Epidermal melanocyte (primary cell): ENCODE results near the gene GPC1.

ENCODE experiments used
- DNase-seq: peaks from one replicate; pipeline ENCODE4 v3.0.0; 2011; ENCODE audit warnings: low spot score; ENCODE audit not compliant: insufficient read length

GPC1 gene

DNA sequence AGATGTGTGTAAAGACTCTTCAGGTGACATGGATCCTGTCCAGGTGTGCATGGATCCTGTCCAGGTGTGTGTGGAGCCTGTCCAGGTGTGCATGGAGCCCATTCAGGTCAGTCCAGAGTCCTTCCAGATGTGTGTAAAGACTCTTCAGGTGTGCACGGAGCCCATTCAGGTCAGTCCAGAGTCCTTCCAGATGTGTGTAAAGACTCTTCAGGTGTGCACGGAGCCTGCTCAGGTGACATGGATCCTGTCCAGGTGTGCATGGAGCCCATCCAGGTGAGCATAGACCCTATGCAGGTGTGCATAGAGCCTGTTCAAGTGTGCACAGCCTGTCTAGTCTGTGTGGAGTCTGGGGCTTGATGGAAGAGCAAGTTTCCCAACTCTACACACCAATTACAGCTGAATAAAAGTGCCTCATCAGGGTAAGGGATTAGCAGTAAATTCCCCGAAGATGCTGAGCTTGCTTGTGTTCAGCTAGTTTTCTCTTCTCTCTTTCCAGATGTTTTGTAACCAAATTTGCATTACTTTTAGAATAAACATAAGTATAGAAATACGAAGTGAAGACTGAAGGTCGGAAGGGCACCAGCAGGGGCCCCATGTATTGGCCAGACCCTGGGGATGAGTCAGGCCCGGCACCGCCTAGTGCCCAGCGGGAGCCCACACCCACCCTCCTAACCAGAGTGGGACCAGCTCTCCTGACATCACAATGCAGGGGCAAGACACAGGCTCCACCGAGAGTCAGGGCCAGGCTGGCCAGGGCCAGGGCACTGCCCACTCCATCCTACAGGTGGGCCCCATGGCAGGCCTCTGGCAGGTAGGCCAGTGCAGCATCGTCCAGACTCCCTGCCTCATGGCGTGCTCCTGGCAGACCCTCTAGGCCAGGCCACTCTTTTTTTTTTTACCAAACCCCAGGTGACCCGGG is 38.6 kb upstream of the GPC1 start:
- no peak for DNase-seq

DNA sequence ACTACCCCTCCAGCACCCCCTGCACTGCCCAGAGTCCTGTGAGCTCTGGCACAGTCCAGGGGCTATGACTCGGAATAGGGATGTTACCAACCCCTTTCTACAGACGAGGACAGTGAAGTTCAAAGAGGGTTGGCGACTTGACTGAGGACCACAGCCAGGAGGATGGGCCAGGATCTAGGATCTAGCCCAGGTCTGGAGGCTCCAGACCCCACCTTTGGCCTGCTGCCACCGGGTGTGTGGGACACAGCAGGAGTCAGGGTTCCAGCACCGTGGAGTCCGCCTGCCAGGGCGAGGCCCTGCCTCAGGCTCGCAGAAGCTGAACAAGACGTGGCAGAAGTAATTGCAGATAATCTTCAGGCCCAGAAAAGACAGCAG is 37.9 kb upstream of the GPC1 start:
- no peak for DNase-seq

DNA sequence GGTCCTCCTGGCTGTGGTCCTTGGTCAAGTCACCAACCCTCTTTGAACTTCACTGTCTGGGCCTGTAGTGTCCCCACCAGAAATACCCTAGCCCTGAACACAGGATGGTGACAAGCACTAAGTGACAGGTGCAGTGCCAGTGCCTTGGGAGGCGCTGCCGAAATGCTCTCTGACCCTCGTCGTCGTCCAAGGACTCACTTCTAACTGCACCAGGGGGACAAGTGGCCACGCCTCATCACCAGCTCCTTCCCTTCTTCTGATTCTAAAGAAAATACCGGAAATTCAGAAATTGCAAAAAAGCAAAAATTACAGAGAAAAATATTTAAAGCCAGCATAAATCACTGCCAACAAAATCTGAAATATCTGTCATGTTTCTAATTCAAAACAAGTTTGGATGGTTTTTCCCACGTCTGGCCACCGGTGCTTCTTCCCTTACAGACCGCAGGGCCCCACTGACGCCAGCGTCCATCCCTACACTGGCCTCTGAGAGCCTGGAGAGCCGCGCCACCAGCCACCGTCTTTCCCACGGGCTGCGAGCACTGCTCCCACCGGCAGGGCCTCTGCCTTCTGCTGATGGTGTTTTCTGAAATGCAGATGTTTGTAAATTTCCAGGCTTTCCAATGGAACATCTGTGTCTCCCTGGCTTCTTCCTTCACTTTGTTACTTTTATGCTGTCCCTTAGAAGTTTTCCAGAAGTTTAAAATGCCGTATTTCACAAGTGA is 37.4 kb upstream of the GPC1 start:
- no peak for DNase-seq

DNA sequence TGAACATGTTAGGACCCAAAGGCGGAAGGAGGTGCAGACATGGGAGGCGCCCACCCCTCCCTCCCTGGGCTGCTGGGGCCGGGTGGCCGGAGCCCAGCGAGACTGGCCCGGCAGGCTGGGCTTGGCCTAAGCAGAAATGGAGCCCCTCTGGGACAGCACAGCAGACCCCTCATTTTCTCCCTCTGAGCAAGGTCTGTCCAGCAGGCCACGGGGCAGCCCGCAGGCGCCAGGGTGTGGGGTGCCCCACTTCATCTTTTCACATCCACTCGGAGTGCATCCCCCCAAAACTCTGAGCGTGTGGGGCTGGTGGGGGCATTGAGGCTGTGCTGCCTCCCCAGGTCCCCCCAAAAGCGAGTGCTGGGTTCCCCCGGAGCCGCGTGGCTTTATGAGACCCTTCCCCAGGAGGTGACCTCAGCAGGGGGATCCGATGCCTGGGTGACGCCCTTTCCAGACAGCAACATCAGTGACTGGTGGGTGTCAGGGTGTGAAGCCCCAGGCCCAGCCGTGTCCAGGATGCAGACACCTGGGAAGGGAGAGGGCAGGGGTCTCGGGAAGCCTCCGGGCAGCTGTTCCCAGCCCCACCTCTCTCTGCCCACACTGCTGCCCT is 36.7 kb upstream of the GPC1 start:
- no peak for DNase-seq

DNA sequence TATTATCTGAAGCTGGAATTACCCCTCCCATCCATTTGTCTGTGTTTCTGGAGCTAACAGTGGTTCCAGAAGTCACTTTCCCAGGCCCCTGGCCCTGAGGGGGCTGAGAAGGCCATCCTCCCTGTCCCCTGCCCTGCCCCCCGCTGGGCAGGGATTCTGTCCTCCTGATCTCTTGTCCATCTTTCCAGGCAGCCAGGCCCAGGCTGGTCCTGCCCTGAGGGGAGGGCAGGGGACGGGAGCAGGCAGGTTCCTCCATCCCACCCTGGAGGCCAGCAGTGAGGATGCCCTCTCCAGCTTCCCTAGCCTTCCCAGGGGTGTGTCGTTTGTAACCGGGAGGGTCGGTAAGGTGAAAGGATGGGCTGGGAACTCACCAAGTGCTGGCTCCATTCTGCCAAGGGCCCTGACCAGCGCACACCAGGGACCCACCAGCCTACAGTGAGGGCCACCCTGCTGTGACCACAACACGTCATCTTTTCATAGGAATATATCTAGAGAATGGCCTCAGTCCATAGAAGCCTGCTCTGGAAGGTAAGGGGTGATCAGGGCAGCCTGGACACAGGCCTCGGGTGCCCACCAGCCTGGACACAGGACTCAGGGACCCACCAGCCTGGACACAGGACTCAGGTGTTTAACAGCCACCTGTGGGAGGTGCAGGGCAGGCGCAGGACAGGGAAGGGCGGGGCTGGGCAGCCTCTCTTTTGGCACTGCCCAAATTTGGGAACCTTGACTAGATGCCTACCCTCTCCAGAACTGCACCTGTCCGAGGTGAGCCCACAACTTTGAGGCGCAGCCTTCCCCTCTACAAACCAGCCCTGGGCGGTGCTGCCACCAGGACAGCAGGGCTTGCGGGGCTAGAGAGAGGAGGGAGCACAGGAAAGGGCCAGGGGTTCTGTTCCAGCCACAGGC is 35.8 kb upstream of the GPC1 start:
- no peak for DNase-seq

DNA sequence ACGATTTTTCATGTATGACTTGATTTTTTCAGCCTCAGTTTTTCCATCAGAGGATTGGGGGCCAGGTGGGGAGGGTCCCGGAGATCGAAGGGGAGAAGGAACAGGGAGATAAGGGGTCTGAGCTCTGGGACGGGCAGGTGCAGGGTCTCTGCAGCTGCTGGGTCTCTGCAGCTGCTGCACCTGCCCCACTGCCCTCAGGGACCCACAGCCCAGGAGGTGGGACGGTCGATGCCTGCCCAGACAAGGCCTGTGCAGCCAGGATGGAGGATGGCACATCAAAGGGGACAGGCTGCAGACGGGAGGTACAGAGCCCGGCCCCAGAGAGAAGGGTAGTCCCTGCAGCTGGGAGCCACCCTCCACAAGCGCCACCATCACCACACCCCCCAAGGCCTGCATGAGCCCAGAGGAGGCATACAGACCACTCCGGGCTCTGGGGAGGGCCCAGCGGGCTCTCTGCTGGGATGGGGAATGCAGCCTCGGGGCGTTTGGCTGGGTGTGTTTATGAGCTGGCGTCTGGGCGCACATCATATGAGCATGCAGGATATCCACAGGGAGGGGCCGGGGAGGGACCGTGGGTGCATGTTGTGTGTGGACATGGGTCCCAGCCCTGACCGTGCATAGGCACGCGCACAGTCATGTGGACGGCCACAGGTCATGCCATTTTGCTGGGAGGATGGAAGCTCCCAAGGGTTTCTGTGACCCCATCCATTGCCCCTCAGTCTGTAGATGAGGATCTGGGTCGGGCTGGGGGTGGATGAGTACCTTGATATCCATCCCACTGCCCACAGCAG is 34.9 kb upstream of the GPC1 start:
- DNase-seq = no peak

DNA sequence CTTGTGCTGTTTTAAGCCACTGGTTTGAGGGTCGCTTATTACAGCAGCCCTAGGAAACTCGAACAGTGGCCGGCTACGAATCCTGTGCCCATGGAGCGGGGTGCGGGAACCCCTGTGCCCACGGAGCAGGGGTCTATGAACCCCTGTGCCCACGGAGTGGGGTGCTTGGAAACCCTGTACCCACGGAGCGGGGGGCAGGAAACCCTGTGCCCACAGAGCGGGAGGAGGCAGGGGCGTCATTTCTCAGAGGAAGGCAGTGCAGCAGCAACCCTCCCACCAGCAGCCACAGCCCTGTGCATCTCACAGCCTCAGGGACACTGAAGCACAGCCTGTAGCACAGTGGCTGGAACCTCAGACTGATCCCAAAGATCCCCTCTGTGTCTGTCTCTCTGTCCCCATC is 34.2 kb upstream of the GPC1 start:
- DNase-seq = no peak

DNA sequence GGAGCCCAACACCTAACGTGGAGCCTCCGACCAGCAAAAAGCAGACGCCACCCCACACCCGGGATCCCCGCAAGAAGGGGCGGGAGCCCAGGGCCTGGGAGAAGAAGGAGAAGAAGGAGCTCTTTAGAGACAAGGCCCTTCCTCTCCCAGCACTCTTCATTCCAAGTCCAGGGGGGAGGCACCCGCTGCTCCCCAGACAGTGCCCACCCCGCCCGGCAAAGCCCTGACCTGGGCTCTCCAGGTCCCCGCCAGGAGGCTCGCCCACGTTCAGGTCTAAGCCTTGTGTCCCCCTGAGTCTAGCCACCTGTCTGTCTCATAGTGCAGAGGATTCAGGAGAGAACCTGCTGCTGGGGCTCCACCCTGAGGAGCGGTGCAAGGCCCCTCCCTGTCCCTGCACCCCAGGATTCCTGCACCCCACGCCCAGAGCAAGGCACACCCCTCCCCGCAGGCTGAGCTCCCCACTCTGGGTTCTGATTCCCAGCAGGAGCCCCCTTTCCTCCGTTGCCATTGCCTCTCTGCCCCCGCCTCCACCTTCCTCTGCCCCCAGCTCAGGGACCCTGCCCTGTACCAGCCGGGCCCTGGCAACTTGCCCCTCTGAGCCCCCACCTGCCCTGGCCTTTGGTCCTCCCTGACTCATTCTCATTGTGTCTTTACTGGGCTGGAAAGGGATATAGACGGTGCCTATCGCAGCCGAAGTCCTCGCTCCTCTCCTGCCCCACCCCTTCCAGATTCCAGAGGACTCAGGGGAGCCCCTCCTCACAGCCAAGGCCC is 33.5 kb upstream of the GPC1 start:
- no peak for DNase-seq

DNA sequence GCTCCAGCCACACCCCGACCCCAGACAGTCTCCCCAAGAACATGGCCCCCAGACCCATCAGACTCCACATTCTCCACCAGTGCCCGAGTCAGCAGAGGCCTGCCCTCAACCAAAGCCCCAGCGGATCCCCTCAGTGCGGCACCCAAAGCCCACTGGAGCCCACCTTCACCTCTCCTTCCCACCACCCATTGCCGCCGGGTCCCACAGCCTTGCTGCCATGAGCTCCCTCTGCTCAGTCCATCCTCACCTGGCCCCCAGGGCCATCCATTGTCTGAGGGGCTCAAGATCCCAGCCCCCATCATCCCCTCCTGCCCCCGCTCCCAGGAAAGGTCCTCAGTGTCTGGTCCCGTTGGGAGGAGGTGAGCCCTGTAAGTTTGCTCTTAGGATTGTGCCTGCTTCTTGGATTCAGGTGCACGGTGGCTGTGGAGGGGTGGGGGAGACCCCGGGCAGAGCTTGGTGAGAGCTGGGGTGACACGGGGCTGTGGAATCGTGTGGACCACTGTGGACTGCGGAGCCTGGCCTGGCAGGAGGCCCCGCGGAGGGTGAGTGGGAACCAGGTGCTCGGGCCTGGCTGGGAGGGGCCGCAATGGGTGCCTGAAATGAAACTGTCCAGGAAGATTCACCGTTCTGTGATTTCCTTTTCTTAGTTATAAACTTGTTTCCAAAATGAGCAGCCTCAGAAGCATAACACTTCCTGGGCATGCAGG is 32.7 kb upstream of the GPC1 start:
- DNase-seq = no peak

DNA sequence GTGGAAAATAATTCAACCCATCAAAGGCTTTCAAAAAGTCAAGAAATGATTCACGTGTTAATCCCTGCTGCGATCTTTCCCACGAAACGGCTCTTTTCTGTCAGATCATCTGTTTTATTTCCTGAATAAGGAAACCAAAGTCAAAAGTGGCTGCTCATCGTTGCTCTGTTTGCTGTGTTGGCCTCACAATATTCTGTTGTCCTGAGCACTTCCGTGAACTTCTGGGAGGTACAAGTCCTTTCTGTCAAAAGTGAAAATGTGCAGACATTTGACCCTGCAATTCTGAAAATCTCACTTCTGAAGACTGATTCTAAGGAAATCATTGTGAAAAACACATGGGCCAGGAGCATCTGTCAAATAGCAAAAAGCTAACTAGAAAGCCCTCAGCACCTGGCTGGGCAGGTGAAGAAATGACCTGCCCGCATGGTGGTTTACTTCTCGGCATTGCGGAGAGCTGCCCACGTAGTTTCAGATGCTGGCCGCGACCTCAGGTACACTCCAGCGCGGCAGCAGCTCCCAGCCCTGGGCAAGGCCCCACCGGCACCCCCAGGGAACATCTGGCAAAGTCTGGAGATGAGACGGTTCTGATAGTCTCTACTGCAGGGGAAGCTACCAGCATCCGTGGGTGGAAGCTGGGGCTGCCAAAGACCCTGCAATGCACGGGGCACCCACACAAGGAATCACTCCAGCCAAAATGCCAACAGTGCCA is 31.9 kb upstream of the GPC1 start:
- DNase-seq = no peak

DNA sequence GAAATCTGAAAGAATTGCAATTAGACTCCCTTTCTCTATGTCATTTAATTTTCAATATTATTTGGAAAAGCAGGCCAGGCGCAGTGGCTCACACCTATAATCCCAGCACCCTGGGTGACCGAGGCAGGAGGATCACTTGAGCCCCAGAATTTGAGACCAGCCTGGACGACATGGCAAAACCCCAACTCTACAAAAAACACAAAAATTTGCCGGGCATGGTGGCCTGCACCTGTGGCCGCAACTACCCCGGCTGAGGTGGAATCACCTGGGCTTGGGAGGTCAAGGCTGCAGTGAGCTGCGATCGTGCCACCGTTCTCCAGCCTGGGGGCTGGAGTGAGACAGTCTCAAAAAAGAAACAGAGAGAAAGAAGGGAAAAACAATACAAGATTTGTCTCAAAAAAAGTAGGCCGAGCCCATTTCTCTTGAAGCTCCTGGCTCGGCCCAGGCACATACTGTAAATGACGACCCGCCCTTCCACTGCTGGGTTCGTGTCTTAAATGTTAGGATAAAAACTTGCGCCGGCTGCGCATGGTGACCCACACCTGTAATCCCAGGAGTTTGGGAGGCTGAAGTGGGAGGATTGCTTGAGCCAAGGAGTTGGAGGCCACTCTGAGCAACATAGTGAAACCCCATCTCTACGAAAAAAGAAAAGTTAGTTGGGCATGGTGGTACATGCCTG is 31.1 kb upstream of the GPC1 start:
- no peak for DNase-seq

DNA sequence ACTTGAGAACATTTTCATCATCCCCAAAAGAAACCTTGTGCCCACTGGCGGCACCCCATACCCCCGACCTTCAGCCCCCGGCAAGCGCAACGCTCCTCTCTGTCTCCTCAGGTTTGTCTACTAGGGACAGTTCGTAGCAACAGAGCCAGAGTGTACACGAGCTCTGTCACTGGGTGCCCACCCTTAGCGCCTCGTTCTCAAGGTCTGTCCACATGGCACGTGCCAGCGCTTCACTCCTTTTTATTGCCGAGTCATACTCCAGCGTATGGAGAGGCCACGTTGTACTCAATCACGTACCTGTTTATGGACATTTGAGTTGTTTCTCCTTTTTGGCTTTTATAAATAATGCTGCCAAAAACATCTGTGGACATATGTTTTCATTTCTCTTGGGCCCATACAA is 30.3 kb upstream of the GPC1 start:
- no peak for DNase-seq

DNA sequence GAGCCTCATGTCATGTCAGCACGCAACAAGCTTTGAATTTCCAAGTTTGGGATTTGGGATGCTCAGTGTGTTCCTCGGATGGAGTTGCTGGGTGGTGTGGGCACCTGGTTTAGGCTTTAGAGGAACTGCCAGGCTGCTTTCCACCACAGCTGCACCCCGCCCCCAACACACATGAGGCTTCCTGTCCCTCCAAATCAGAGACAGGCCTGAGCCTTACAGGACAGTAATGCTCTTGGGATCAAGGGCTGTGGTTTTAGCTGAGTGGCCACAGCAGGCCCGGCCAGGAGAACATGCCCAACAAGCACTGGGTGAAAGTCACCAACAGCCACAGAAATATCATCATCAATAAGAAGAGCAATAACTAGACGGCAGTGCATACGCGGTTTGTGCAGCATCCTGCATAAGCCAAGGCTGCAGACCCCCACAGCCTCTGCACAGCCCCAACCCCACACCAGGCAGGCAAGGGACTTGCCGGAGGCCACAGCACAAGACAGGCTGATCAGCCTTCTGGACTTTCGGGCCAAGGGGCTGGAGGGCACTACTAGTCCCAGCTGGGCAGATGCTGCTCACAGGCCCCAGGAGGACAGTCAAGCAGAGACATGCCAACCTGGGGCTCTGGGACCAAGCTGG is 29.7 kb upstream of the GPC1 start:
- DNase-seq = no peak

DNA sequence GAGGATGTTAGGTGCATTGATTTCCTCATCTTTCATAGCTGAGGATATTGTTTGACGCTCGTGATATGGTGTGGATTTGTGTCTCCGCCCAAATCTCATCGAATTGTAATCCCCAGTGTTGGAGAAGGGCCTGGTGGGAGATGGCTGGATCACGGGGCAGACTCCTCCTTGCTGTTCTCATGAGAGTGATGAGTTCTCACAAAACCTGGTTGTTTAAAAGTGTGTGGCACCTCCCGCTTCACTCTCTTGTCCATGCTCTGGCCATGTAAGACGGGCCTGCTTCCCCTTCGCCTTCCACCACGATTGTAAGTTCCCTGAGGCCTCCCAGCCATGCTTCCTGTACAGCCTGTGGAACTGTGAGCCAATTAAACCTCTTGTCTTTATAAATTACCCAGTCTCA is 28.4 kb upstream of the GPC1 start:
- DNase-seq = no peak

DNA sequence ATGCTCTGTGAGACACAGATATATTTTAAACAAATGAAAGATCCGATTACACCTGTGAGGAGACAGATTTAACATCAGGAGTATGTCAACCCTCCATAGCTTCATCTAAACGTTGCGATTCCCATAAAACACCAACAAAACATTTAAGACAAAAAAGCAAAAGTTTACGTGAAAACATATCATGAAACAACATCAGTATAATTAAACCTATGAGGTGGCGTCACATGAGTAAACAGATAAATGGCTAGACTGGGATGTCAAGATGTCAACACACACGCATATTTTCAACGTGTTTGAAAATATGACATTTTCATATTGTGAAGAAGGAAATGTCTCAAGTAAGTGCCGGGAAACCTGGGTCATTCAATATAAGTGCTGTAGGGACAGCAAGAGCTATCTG is 25.5 kb upstream of the GPC1 start:
- DNase-seq = no peak

DNA sequence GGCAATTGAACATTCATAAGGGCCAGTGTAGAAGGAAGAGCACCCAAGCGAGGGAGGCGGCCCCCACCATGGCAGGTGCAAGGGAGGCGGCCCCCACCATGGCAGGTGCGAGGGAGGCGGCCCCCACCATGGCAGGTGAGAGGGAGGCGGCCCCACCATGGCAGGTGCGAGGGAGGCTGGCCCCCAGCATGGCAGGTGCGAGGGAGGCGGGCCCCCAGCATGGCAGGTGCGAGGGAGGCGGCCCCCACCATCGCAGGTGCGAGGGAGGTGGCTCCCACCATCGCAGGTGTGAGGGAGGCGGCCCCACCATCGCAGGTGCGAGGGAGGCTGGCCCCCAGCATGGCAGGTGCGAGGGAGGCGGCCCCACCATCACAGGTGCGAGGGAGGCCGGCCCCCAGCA is 24.7 kb upstream of the GPC1 start:
- no peak for DNase-seq
